Activated CD8-positive, alpha-beta T cell treated with anti-CD3 and anti-CD28 coated beads for 36 hours (primary cell): ENCODE data around the gene ENPP6. TPM values are rescaled to one million over a fixed set of nuclear protein-coding genes. Genes with fewer than 3 reads are reported as not detected.

Source experiments
- ATAC-seq: fragments of 200-7000 bp; cut with Tn5 transposase; one replicate; pipeline ENCODE4 v1.10.0; 2021; ENCODE audit warnings: mild to moderate bottlenecking, moderate library complexity
- CTCF ChIA-PET: fragments of 350-600 bp; sonication (Branson Sonifier 250); formaldehyde crosslinking; loops from one replicate; lab custom pipeline; 2021; ENCODE audit warnings: antibody characterized with exemption; lab: Charles Lee
- POLR2A ChIA-PET: fragments of 350-600 bp; sonication (Branson Sonifier 250); formaldehyde crosslinking; loops from one replicate; lab custom pipeline; 2021; ENCODE audit warnings: antibody characterized with exemption; lab: Charles Lee
- DNase-seq: peaks from one replicate; pipeline ENCODE4 v3.0.0-alpha.2; 2020
- H3K27ac Mint-ChIP-seq: one replicate; pipeline ENCODE4 v1.8.0; 2021; ENCODE audit warnings: mild to moderate bottlenecking, mixed read lengths
- H3K27me3 Mint-ChIP-seq: one replicate; pipeline ENCODE4 v1.8.0; 2021; ENCODE audit warnings: mixed read lengths
- H3K36me3 Mint-ChIP-seq: one replicate; pipeline ENCODE4 v1.8.0; 2021; ENCODE audit warnings: low read depth, mixed read lengths
- H3K4me1 Mint-ChIP-seq: one replicate; pipeline ENCODE4 v1.8.0; 2021; ENCODE audit warnings: low read depth, mixed read lengths
- H3K4me3 Mint-ChIP-seq: one replicate; pipeline ENCODE4 v1.8.0; 2021; ENCODE audit warnings: mild to moderate bottlenecking, moderate library complexity, mixed read lengths
- H3K9me3 Mint-ChIP-seq: one replicate; pipeline ENCODE4 v1.8.0; 2021; ENCODE audit warnings: mixed read lengths
- CTCF ChIP-seq: fragments of 200-600 bp; IDR thresholded peaks from one replicate; pipeline ENCODE4 v1.8.0; 2022; ENCODE audit warnings: antibody characterized with exemption, mild to moderate bottlenecking
- intact Hi-C: fragments of 100-400 bp; cut with micrococcal nuclease; formaldehyde crosslinking; loops from one replicate; pipeline ENCODE4 v1.10.0; 2022
- total RNA-seq, 2 experiments: library from RNA; stranded (reverse); gene quantifications; one replicate each; pipeline ENCODE4 v1.2.3, GENCODE V29; 2021

The ENPP6 gene
- total RNA-seq, 2 experiments from 2014 or later = 0.27 to 0.40 TPM

GRCh38 chr4:184108006-184108501 is 109.6 kb downstream of the ENPP6 start:
- Mint-ChIP-seq H3K27ac (no peak overlapping the region), H3K4me1 (no peaks in the 10 kb centered on the region), H3K4me3 (no peak overlapping the region), H3K9me3 (no peaks in the 10 kb centered on the region), H3K27me3 (no peaks in the 10 kb centered on the region), H3K36me3 (no peaks in the 10 kb centered on the region)
- intact Hi-C loops = no loop called here
- POLR2A ChIA-PET = no interaction called here
- ATAC-seq = no peak
- CTCF ChIA-PET = interaction anchor here (4.3 kb wide), 1 partner anchor 10 kb away, joined by 21 read pairs; no protein-coding TSS in a partner anchor
- TF ChIP-seq CTCF = no peak
- DNase-seq = no peak

- DNase-seq (no peak), ATAC-seq (no peak)
- Mint-ChIP-seq H3K9me3 (no peaks in the 10 kb centered on the region), H3K36me3 (no peaks in the 10 kb centered on the region), H3K27ac (no peak overlapping the region), H3K4me3 (no peak overlapping the region), H3K27me3 (peaks cover 5% of the 10 kb centered on the region), H3K4me1 (no peaks in the 10 kb centered on the region)
- TF ChIP-seq CTCF = no peak
- ChIA-PET CTCF (no interaction called here), POLR2A (no interaction called here)
- intact Hi-C loops = no loop called here
These were observed 113.1 kb downstream of the ENPP6 start for GRCh38 chr4:184104419-184105101.

- H3K9me3 Mint-ChIP-seq = no peaks in the 10 kb centered on the region
- ChIA-PET POLR2A (no interaction called here), CTCF (interaction anchor here (1.3 kb wide), 1 partner anchor 15 kb away, joined by 3 read pairs; no protein-coding TSS in a partner anchor)
- intact Hi-C loops = no loop called here
- no peak overlapping the region for H3K4me3 Mint-ChIP-seq
- DNase-seq = no peak
- no peaks in the 10 kb centered on the region for H3K36me3 Mint-ChIP-seq
- H3K27ac Mint-ChIP-seq = no peak overlapping the region
- peaks cover 6% of the 10 kb centered on the region for H3K27me3 Mint-ChIP-seq
- no peaks in the 10 kb centered on the region for H3K4me1 Mint-ChIP-seq
- no peak for TF ChIP-seq CTCF
- ATAC-seq = no peak
These were observed 114.0 kb downstream of the ENPP6 start for GRCh38 chr4:184103527-184104264.

GRCh38 chr4:184102927-184103326 is 114.7 kb downstream of the ENPP6 start:
- ChIA-PET CTCF (interaction anchor here (1.3 kb wide), 1 partner anchor 16 kb away, joined by 3 read pairs; no protein-coding TSS in a partner anchor), POLR2A (no interaction called here)
- no peak for TF ChIP-seq CTCF
- Mint-ChIP-seq H3K9me3 (no peaks in the 10 kb centered on the region), H3K4me1 (no peaks in the 10 kb centered on the region), H3K36me3 (no peaks in the 10 kb centered on the region), H3K27me3 (peaks cover 6% of the 10 kb centered on the region), H3K4me3 (no peak overlapping the region), H3K27ac (no peak overlapping the region)
- DNase-seq (no peak), ATAC-seq (no peak)
- intact Hi-C loops = no loop called here

- Mint-ChIP-seq H3K9me3 (no peaks in the 10 kb centered on the region), H3K4me3 (no peak overlapping the region), H3K4me1 (no peaks in the 10 kb centered on the region), H3K27ac (no peak overlapping the region), H3K27me3 (peaks cover 6% of the 10 kb centered on the region), H3K36me3 (no peaks in the 10 kb centered on the region)
- no peak for TF ChIP-seq CTCF
- no peak for DNase-seq
- no peak for ATAC-seq
- intact Hi-C loops = no loop called here
- ChIA-PET POLR2A (no interaction called here), CTCF (interaction anchor here (1.3 kb wide), 1 partner anchor 16 kb away, joined by 3 read pairs; no protein-coding TSS in a partner anchor)
These were observed 115.2 kb downstream of the ENPP6 start for GRCh38 chr4:184102488-184102887.
